ENCODE measurements around the gene C1QBP.

- no peak for TF ChIP-seq TAF1 (conservative IDR thresholded peaks at IDR 0.05)
- no peak for TF ChIP-seq CTCF (IDR thresholded peaks at IDR 0.05; ENCODE audit: low read depth, low read length, missing input control)
- TF ChIP-seq EGR1 (IDR thresholded peaks at IDR 0.05; ENCODE audit: low read depth in 2 of 2): no peak
- no peak for TF ChIP-seq RAD21 (IDR thresholded peaks at IDR 0.05)
- no peak for TF ChIP-seq REST (IDR thresholded peaks at IDR 0.05)
- no peak for TF ChIP-seq YY1 (IDR thresholded peaks at IDR 0.05)
- TF ChIP-seq MAX (IDR thresholded peaks at IDR 0.05): no peak
Observed at GRCh38 chr17:5480962-5481361, 42.0 kb upstream of the C1QBP start.
